Measurements from ENCODE around the gene SPATA20. TPM values are rescaled to one million over a fixed set of nuclear protein-coding genes. Genes with fewer than 3 reads are reported as not detected.

Gene SPATA20
- total RNA-seq, 2 experiments from 2014 or later: 15.8 to 16.1 TPM

GRCh38 chr17:50589095-50589705 is 42.2 kb downstream of the SPATA20 start:
- H3K36me3 Mint-ChIP-seq (ENCODE audit: low read depth): no peaks in the 10 kb centered on the region
- H3K27me3 Mint-ChIP-seq (ENCODE audit: low read depth): no peaks in the 10 kb centered on the region
- H3K4me1 Mint-ChIP-seq (ENCODE audit: low read depth): no peaks in the 10 kb centered on the region
- CTCF ChIA-PET: no interaction called here
- no peak overlapping the region for H3K27ac Mint-ChIP-seq
- intact Hi-C loops (cut with micrococcal nuclease): no loop called here
- no peak for DNase-seq
- H3K9me3 Mint-ChIP-seq: no peaks in the 10 kb centered on the region
- no peak overlapping the region for H3K4me3 Mint-ChIP-seq

DNA sequence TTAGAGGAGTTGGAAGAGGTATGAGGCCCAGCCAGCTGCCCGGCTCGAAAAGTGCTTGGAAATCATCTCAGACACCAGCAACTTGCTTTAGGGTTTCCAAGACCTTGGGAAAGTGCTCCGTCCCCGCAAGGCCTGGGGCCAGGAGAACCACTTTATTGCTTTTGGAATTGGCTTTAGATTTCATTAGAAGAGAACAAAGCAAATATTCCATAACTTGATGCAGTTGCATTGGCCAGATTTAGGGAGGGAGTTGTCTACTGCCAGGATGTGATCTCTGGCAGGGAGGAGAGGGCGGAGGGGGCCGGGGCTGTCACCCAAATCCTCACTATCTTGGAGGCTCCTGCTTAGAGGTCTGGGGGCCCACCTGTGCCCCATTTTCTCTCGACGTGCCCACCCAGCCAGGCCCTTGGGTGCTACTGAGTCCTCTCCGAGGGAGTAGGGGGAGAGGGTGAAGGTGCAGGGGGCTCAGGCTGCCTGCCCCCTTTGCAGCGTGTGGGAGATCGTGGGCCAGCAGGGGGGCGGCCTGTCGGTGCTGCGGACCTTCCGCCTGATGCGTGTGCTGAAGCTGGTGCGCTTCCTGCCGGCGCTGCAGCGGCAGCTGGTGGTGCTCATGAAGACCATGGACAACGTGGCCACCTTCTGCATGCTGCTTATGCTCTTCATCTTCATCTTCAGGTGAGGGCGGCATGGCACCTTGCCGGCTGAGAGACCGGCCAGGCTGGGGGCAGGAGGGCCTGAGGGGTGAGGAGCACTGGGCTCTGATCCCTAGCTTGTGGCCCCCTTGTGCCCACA is 44.2 kb downstream of the SPATA20 start:
- H3K4me1 Mint-ChIP-seq (ENCODE audit: low read depth): no peaks in the 10 kb centered on the region
- H3K27me3 Mint-ChIP-seq (ENCODE audit: low read depth): no peaks in the 10 kb centered on the region
- H3K9me3 Mint-ChIP-seq: no peaks in the 10 kb centered on the region
- DNase-seq: no peak
- intact Hi-C loops (cut with micrococcal nuclease): no loop called here
- no peak overlapping the region for H3K4me3 Mint-ChIP-seq
- H3K36me3 Mint-ChIP-seq (ENCODE audit: low read depth): no peaks in the 10 kb centered on the region
- CTCF ChIA-PET: no interaction called here
- no peak overlapping the region for H3K27ac Mint-ChIP-seq

DNA sequence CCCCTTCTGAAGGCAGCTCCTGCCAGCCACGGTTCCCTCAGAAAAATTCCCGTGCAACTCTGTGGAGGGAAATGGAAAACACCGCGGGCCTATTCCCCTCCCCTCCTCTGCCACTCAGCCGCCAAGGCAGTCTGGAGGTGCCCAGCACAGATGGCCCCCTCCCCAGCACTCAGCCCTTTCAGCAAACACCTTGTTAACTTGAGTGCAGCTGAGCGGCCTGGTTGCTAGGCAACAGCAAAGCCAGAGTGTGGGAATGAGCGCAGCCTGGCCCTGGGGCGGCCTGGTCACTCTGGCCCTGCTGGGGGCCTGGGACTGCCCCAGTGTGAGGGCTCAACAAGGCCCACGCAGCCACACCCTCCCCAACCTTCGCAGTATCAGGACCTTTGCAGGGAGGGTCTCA is 46.3 kb downstream of the SPATA20 start:
- H3K4me3 Mint-ChIP-seq: no peak overlapping the region
- DNase-seq: no peak
- H3K9me3 Mint-ChIP-seq: no peaks in the 10 kb centered on the region
- no peaks in the 10 kb centered on the region for H3K4me1 Mint-ChIP-seq (ENCODE audit: low read depth)
- H3K27ac Mint-ChIP-seq: no peak overlapping the region
- intact Hi-C loops (cut with micrococcal nuclease): no loop called here
- H3K27me3 Mint-ChIP-seq (ENCODE audit: low read depth): no peaks in the 10 kb centered on the region
- H3K36me3 Mint-ChIP-seq (ENCODE audit: low read depth): no peaks in the 10 kb centered on the region
- CTCF ChIA-PET: no interaction called here

DNA sequence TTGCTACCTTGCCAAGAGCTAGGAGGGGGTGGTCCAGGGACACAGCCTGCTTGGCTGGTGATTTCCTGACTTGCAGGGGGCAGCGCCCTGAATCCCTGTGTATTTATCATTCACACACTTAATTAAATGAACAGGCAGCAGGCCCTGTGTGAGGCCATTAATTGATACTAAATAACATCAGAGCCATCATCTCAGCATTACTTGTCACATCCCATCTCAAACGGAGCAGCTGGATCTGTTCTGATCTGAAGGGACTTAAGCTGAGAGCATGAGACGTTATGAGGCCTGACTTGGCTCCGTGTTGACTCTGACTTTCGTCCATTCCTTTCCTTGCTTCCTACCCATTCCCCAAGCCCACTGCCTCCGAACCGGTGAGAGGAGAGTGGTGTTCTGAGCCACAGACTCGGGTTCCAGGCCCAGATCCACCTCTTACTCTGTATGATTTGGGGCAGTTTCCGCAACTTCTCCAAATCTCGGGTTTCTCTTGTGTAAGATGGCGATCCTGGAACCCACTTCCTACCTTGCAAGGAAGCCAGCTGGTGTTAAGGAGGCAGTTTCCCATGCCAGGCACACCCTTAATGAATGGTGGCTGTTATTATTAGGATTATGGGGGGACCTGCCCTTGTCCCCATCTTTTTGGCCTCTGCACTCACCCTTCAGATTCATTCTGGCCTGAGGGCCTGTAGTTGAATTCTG is 47.3 kb downstream of the SPATA20 start:
- no peaks in the 10 kb centered on the region for H3K4me1 Mint-ChIP-seq (ENCODE audit: low read depth)
- DNase-seq: no peak
- no peaks in the 10 kb centered on the region for H3K36me3 Mint-ChIP-seq (ENCODE audit: low read depth)
- H3K9me3 Mint-ChIP-seq: no peaks in the 10 kb centered on the region
- CTCF ChIA-PET: no interaction called here
- no peaks in the 10 kb centered on the region for H3K27me3 Mint-ChIP-seq (ENCODE audit: low read depth)
- no peak overlapping the region for H3K4me3 Mint-ChIP-seq
- intact Hi-C loops (cut with micrococcal nuclease): no loop called here
- H3K27ac Mint-ChIP-seq: no peak overlapping the region

GRCh38 chr17:50594892-50595291 is 47.9 kb downstream of the SPATA20 start:
- no peaks in the 10 kb centered on the region for H3K27me3 Mint-ChIP-seq (ENCODE audit: low read depth)
- no peaks in the 10 kb centered on the region for H3K36me3 Mint-ChIP-seq (ENCODE audit: low read depth)
- no peaks in the 10 kb centered on the region for H3K9me3 Mint-ChIP-seq
- H3K4me3 Mint-ChIP-seq: no peak overlapping the region
- no peaks in the 10 kb centered on the region for H3K4me1 Mint-ChIP-seq (ENCODE audit: low read depth)
- DNase-seq: no peak
- CTCF ChIA-PET: no interaction called here
- H3K27ac Mint-ChIP-seq: no peak overlapping the region
- intact Hi-C loops (cut with micrococcal nuclease): no loop called here

DNA sequence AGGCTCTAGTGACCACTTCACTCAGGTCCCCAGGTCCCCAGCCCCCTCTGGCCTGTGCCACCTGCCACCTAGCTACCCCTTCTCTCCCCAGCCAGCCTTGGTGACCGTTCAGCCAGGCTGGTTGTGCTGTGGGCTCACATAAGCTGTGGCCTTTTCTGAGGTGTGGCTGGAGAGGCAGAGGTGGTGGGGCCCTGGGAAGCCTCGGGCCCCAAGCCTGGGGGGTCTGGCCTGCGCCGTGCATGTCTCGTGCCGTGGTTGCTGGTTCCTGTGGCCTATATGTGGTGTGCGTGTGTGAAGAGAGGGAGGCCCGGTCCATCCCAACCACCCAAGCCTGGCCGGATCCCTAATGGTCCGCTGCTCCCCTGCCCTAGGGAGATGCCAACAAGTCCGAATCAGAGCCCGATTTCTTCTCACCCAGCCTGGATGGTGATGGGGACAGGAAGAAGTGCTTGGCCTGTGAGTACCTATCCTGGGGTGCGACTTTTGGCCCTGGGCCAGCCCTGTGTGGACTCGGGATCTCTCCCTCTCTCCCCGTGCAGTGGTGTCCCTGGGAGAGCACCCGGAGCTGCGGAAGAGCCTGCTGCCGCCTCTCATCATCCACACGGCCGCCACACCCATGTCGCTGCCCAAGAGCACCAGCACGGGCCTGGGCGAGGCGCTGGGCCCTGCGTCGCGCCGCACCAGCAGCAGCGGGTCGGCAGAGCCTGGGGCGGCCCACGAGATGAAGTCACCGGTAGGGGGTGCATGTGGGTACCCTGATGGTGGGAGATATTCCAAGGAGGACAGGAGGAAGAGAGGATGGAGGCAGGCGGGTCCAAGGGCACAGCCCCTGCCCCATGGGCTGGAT is 49.4 kb downstream of the SPATA20 start:
- H3K4me3 Mint-ChIP-seq: no peak overlapping the region
- intact Hi-C loops (cut with micrococcal nuclease): no loop called here
- no peaks in the 10 kb centered on the region for H3K4me1 Mint-ChIP-seq (ENCODE audit: low read depth)
- CTCF ChIA-PET: interaction anchor here (0.6 kb wide), 1 partner anchor 104 kb away, joined by 3 read pairs; no protein-coding TSS in a partner anchor
- no peaks in the 10 kb centered on the region for H3K36me3 Mint-ChIP-seq (ENCODE audit: low read depth)
- no peaks in the 10 kb centered on the region for H3K27me3 Mint-ChIP-seq (ENCODE audit: low read depth)
- H3K9me3 Mint-ChIP-seq: no peaks in the 10 kb centered on the region
- H3K27ac Mint-ChIP-seq: no peak overlapping the region
- DNase-seq: no peak

DNA sequence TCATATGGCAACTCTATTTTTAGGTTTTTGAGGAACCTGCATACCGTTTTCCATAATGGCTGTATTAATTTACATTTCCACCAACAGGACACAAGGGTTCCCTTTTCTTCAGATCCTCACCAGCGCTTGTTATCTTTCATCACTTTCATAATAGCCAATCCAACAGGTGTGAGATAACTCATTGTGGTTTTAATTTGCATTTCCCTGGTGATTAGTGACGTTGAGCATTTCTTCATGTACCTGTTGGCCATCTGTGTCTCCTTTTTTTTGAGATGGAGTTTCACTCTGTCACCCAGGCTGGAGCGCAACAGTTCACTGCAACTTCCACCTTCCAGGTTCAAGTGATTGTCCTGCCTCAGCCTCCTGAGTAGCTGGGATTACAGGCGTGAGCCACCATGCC is 51.5 kb downstream of the SPATA20 start:
- CTCF ChIA-PET: no interaction called here
- intact Hi-C loops (cut with micrococcal nuclease): no loop called here
- Mint-ChIP-seq H3K9me3 (no peaks in the 10 kb centered on the region), H3K4me1 (ENCODE audit: low read depth) (no peaks in the 10 kb centered on the region), H3K4me3 (no peak overlapping the region), H3K27ac (no peak overlapping the region), H3K36me3 (ENCODE audit: low read depth) (no peaks in the 10 kb centered on the region), H3K27me3 (ENCODE audit: low read depth) (peaks cover 5% of the 10 kb centered on the region)
- no peak for DNase-seq

- no peak for DNase-seq
- Mint-ChIP-seq H3K4me3 (no peak overlapping the region), H3K9me3 (no peaks in the 10 kb centered on the region), H3K27me3 (ENCODE audit: low read depth) (peaks cover 10% of the 10 kb centered on the region), H3K4me1 (ENCODE audit: low read depth) (no peaks in the 10 kb centered on the region), H3K36me3 (ENCODE audit: low read depth) (no peaks in the 10 kb centered on the region), H3K27ac (no peak overlapping the region)
- CTCF ChIA-PET: interaction anchor here (1.0 kb wide), 1 partner anchor 26 kb away, joined by 3 read pairs; no protein-coding TSS in a partner anchor
- intact Hi-C loops (cut with micrococcal nuclease): no loop called here
Observed at GRCh38 chr17:50599606-50600005, 52.6 kb downstream of the SPATA20 start.

DNA sequence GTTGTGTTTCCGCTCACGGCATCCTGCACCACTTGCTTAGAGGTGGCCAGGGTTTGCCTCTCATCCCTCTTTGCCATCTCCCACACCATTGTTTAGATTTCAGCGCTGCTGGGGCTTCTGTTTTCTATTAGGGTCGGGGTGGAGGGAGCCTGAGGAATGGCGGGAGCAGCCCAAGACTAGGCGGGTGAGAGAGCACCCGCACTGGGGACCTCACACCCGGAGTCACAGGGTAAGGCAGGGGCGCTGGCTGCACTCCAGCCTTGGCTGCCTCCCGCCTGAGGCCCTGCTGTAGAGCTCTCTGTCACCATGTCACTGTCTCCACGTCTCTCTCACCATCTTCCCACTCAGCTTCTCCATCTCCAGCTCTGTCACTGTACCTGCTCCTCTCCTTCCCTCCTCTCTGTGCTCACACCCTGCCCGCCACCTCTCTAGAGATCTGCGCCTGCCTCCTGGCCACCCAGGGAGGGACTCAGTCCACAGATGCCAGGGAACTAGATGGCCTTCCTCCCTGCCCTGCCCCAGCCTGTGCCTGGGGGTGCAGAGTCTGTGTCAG is 54.9 kb downstream of the SPATA20 start:
- H3K9me3 Mint-ChIP-seq: no peaks in the 10 kb centered on the region
- CTCF ChIA-PET: no interaction called here
- no peaks in the 10 kb centered on the region for H3K4me1 Mint-ChIP-seq (ENCODE audit: low read depth)
- no peak for DNase-seq
- H3K36me3 Mint-ChIP-seq (ENCODE audit: low read depth): no peaks in the 10 kb centered on the region
- no peak overlapping the region for H3K4me3 Mint-ChIP-seq
- intact Hi-C loops (cut with micrococcal nuclease): no loop called here
- peaks cover 15% of the 10 kb centered on the region for H3K27me3 Mint-ChIP-seq (ENCODE audit: low read depth)
- no peak overlapping the region for H3K27ac Mint-ChIP-seq

DNA sequence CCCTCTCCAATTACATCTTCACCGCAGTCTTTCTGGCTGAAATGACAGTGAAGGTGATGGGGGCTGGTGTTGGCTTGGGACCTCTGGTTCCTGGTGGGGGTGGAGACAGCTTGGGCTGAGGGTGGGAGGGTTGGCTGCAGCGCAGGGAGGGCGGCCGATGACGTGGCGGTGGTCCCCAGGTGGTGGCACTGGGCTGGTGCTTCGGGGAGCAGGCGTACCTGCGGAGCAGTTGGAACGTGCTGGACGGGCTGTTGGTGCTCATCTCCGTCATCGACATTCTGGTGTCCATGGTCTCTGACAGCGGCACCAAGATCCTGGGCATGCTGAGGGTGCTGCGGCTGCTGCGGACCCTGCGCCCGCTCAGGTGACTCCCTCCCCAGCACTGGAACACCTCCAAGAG is 55.9 kb downstream of the SPATA20 start:
- intact Hi-C loops (cut with micrococcal nuclease): no loop called here
- peaks cover 15% of the 10 kb centered on the region for H3K27me3 Mint-ChIP-seq (ENCODE audit: low read depth)
- no peaks in the 10 kb centered on the region for H3K4me1 Mint-ChIP-seq (ENCODE audit: low read depth)
- no peak overlapping the region for H3K27ac Mint-ChIP-seq
- CTCF ChIA-PET: no interaction called here
- H3K36me3 Mint-ChIP-seq (ENCODE audit: low read depth): no peaks in the 10 kb centered on the region
- DNase-seq: no peak
- no peaks in the 10 kb centered on the region for H3K9me3 Mint-ChIP-seq
- no peak overlapping the region for H3K4me3 Mint-ChIP-seq

DNA sequence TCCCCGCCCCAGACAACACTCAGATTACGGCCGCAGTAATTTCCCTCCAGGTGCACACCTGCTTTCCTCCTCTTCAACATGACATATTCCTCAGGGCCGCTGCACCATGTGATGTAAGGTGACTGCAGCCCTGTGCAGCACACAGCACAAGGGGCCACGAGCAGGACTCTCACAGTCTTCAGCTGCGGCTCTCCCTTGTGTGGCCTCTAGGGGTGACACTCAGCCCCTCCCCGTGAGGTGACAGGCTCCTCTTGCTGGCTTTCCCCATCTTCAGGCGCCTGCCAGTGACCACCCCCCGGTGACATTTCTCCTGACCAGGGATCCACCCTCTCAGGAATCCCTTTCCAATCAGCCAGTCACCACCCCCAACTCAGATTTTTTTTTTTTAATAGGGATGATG is 56.4 kb downstream of the SPATA20 start:
- Mint-ChIP-seq H3K27me3 (ENCODE audit: low read depth) (peaks cover 15% of the 10 kb centered on the region), H3K4me3 (no peak overlapping the region), H3K36me3 (ENCODE audit: low read depth) (no peaks in the 10 kb centered on the region), H3K27ac (no peak overlapping the region), H3K4me1 (ENCODE audit: low read depth) (no peaks in the 10 kb centered on the region), H3K9me3 (no peaks in the 10 kb centered on the region)
- no peak for DNase-seq
- CTCF ChIA-PET: no interaction called here
- intact Hi-C loops (cut with micrococcal nuclease): no loop called here

DNA sequence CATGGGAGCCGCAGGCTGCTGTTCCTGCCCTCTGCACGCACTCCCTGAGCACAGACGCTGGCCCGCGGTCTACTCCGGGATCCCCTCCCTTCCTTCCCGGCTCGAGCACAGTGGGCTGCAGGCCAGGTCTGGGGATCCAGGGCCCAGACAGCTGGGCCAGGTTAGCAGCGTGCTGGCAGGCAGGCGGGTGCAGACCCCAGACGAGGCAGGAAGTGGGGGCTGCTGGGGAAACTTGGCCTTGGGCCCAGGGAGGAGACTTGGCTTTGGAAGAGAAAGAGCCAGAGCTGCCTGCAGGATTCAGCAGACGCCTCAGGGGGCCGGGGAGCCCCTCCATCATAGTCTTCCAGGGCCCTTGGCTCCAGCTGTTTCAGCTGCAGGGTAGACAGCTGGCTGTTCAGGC is 57.5 kb downstream of the SPATA20 start:
- H3K4me3 Mint-ChIP-seq: no peak overlapping the region
- no peak overlapping the region for H3K27ac Mint-ChIP-seq
- intact Hi-C loops (cut with micrococcal nuclease): no loop called here
- peaks cover 15% of the 10 kb centered on the region for H3K27me3 Mint-ChIP-seq (ENCODE audit: low read depth)
- no peak for DNase-seq
- no peaks in the 10 kb centered on the region for H3K36me3 Mint-ChIP-seq (ENCODE audit: low read depth)
- H3K4me1 Mint-ChIP-seq (ENCODE audit: low read depth): no peaks in the 10 kb centered on the region
- CTCF ChIA-PET: interaction anchor here (0.7 kb wide), 1 partner anchor 16 kb away, joined by 3 read pairs; no protein-coding TSS in a partner anchor
- H3K9me3 Mint-ChIP-seq: no peaks in the 10 kb centered on the region
